ENCODE data around the gene RBP2.

Gene RBP2

GRCh38 chr3:139480585-139480984 lies 4.3 kb upstream of the RBP2 start:
- DNase-seq = no peak

DNA sequence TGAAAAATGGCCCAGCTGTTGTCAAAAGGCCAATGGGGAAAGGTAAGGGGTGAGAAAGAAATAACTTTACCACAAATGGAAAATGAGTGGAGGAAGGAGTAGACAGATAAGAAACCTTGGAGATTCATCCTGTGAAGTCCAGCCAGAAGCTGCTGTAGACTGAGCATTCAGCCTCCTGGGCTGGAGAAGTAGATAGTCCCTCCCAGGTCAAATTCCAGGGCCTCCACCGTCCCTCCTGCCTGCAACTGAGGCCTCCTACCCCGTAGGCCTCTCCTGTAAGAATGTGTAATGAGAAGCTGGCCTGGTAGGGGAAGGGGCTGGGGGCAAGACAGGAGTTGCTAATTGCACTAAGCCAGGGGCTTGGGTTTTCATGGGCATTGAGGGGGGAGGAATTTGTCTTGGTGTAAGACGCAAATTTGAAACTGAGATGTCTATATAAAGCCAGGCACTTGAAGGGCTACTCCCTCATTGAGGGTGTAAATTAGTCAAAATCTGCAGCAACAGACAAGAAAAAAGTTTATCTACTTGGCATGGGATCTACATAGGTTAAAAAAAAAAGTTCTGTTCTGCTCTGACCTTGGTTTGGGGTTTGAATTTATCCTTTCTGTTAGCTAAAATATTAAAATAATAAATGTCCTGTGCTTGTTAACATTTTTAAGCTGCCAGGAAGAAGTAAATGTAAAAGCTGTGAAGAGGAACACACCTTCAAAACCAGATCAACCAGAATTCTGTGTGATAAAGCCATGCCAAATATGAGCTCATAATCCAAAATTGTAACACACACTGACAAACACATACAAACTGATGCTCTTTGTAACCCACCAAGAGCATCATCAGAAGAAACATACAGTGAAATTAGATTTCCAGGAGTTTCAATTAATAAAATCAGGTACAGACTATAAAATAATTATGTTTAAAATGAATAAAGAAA lies 1.7 kb upstream of the RBP2 start:
- DNase-seq = no peak

- no peak for DNase-seq
Observed at GRCh38 chr3:139473155-139473771, 3.1 kb downstream of the RBP2 start.

- DNase-seq = no peak
Observed at GRCh38 chr3:139472380-139473010, 3.8 kb downstream of the RBP2 start.

GRCh38 chr3:139470199-139470598 lies 6.1 kb downstream of the RBP2 start:
- DNase-seq = no peak

DNA sequence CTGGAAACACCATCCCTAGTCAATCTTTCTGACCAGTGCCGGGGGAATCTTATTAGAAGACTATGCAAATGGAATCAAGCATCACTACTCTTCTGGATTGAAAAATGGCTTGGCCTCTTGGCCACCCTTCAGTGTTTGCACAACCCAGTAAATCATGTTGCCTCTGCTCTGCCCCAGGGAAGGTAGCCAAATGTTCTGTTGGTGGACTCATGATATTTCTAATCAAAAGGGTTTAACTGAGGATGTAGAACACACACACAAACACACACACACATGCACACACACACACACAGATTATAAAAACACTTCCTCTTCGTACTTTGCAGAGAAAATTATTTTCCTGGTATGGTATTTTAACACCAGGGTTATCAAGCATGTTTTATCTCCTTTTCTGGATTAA lies 7.9 kb downstream of the RBP2 start:
- DNase-seq = no peak

DNA sequence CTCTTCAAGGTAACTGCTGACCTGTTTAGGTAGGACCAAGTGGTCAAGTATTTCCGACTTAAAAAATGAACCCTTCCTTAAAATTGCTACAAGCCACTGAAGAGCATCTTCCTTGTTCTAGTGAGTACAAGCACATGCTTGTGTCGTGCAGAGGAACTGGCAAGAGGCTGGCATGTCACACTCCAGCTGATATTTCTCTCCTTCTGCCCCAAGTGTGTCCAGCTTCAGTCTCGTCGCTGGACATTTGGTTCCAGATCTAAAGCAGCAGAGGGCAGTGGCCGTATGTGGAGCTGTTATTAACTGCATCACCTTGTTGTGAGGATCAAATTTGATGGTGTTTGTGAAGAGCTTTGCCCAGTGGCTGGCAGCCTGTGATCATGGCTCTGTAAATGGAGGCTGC lies 10.0 kb downstream of the RBP2 start:
- no peak for DNase-seq

GRCh38 chr3:139465636-139466035 lies 10.7 kb downstream of the RBP2 start:
- DNase-seq = no peak

DNA sequence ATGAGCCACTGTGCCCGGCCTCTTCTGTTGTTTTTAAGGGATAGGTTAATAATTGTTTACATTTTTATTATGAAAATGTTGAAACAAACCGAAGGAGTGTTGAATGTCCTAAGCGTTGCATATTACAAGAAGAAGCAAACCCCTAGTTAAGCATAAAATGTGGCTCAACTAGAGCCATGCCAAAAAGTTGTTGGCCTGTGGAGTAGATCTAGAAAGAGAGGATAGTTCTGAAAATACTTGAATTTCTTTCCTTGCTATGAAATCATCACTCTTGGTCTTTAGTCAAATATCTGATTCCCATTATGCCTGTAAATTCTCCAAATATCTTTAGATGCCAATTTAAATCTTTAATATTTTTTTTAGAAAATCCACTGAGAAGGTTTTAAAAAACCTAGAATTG lies 12.8 kb downstream of the RBP2 start:
- DNase-seq = no peak

DNA sequence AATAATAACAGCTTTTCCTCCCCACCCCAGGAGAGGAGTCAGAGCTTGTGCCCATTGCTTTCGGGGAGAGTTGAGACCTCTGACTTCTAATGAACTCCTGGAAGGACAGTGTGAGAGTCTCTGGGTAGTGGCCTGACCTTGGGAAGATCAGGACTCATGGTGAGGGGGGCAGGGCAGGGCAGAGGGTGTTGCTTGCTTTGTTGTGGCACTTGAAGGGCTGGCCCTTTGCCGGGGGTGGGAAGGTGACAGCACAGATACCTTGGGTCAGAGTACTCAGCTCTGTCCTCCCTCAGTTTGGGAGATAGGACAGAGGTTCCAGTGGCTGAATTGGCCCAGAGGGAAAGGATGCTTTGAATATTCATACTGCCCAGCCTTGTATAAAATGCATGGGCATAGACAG lies 15.8 kb downstream of the RBP2 start:
- no peak for DNase-seq

DNA sequence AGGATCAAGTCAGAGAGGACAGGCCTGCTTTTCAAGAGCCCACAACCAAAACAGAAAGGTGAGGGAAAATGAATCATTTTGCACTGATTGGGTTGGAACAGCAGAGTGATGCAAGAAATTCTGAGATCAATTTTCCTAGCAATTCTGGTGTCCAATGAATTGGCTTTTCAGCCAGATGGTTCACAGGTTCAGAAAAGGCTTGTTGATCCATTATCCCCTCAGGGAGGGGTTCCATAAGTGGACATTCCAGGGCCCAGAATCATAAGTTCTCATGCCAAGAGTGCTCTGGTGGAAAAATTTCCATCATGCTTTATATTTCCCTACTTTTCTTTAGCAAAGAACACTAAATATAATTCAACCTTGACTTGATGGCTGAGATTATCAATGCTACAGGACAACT lies 16.2 kb downstream of the RBP2 start:
- DNase-seq = no peak

DNA sequence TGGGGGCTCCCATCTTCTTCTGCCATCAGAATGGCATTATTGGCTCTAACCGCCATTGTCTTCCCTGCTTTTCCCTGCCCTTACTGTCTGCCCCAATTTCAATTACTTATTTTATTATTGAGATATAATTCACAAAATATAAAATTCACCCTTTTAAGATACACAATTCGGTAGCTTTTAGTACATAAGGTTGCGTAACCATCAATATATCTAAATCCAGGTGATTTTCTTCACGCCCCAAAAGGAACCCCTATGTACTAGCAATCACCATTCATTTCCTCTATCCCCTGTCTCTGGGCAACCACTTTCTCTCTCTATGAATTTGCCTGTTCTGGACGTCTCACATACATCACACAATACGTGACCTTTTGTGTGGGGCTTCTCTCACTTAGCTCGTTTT lies 18.0 kb downstream of the RBP2 start:
- DNase-seq = no peak

GRCh38 chr3:139457066-139457465 lies 19.2 kb downstream of the RBP2 start:
- no peak for DNase-seq

- DNase-seq = no peak
Observed at GRCh38 chr3:139456386-139456785, 19.9 kb downstream of the RBP2 start.

DNA sequence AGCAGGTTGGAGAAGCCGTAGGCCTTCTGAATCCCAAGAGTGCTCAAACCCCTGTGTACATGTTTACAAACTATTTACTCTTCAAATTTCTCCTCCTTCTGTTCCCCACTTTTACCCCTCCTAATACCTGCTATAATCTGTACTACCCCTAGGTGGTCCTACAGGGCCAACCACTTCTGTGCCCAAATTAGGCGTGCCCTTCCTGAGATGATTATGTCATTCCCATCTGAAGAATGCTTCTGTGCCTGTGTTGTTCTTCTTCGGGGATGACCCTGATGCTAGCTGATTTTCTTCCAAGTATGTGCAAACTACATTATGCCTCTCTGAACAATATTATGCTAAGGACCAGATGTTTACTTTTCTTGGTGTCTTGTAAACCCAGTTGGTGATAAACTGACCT lies 20.5 kb downstream of the RBP2 start:
- DNase-seq = no peak

DNA sequence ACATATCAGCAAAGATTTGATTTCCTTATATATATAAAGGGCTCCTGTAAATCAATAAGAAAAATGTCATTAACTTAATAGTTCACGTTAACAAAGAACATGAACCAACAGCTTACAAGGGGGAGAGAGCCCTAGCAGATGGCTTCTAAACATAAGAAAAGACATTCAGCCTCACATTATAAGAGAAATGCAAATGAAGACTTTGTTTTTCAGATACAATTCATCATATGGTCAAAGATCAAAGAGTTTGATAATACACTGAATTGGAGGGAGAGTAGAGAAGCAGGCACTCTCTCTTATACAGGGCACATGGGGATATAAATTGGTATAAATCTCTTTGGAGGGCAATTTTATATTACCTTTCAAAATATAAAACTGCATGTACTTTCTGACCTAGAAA lies 21.1 kb downstream of the RBP2 start:
- DNase-seq = no peak

DNA sequence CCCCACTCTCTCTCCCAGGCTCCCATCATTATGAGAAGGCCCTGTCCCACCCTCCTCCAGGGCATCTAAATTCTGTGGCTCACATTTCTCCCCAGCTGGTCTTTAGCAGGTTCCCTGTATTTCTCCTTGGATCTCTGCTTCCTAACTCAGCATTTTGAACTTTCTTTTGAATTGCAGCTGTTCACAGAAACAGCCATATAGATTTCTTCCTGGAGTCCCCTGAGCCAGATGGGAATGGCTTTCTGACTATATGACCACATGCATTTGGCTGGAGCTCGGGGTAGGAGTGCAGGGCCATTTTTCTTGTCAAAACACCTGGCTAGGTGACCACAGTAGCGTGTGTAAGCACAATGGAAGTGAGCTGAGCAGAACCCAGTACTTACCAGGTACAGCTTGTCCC lies 22.0 kb downstream of the RBP2 start:
- no peak for DNase-seq

- DNase-seq = no peak
Observed at GRCh38 chr3:139450159-139450558, 26.2 kb downstream of the RBP2 start.

GRCh38 chr3:139449566-139449965 lies 26.8 kb downstream of the RBP2 start:
- DNase-seq = no peak

- no peak for DNase-seq
Observed at GRCh38 chr3:139448104-139448503, 28.2 kb downstream of the RBP2 start.

DNA sequence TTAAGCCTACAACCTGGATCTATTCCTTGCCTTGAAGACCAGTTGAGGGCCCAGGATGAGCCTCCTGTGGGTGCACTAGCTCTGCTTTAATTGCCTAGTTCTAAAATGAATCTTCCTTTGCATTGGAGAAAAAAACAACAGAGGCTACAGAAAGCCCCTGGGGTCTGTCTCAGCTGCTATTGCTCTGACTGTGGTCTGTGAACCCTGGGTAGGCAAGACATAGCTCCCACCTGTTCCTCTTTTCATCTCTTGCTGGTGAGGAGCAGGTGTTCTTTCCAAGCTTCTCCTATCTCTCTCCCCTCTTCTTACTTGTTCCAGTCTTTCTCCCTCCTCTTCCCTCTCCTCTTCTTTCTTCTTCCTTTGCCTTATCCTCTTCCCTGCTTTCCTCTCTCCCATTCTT lies 28.8 kb downstream of the RBP2 start:
- no peak for DNase-seq

- DNase-seq = no peak
Observed at GRCh38 chr3:139444446-139444845, 31.9 kb downstream of the RBP2 start.

DNA sequence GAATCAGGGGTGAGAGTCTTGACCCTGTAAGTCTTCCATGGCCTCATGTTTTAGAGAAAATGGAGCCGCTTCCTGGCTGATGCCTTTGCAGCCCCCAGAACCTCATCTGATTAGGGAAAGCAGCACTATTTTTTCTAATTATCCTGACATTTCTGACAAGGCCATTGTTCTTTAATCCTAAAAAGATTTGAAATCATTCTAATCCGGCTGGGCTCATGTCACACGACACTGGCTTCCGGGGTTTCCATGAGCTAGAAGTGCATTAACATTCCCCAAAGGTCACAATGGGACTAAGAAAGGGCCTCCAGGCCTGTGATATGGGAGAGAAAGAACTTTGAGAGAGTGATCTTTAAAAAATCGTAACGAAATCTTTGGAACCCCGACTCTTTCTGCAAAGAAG lies 33.1 kb downstream of the RBP2 start:
- DNase-seq = no peak

DNA sequence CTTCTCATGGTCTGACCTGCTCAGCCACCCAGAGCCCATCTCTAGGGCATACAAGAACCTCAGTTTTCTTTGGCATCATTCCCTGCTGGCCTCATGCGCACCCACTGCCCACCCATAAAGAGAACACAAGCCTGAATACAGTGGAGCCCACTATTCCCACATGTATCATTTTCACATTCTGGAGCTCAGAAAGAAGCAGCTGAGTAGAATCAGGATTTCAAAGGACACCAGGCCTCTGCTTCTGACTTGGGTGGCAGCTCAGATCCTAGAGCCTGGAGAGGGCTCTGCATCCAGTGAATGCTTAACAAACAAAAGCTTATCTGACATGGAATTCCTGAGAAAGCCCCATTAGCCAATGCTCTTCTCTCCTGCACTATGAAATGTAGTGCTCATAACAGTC lies 34.7 kb downstream of the RBP2 start:
- DNase-seq = no peak
